OCI-LY7 (cell line): ENCODE measurements around the gene LCN12. TPM values are rescaled to one million over a fixed set of nuclear protein-coding genes. Genes with fewer than 3 reads are reported as not detected.

Experiments used
- BruUV-seq: library from RNA; stranded (reverse); fragments of 400-500 nt; replicated peaks from 2 replicates; lab custom pipeline; 2021; lab: Mats Ljungman, UMichigan
- CTCF ChIA-PET: fragments of 300-600 bp; sonication (Branson Sonifier 250); formaldehyde crosslinking; loops from one replicate; lab custom pipeline; 2022; ENCODE audit warnings: antibody characterized with exemption; ENCODE audit not compliant: unreplicated experiment; lab: Charles Lee
- POLR2A ChIA-PET: fragments of 300-600 bp; sonication (Branson Sonifier 250); formaldehyde crosslinking; loops from one replicate; lab custom pipeline; 2022; ENCODE audit warnings: antibody characterized with exemption; lab: Charles Lee
- DNase-seq: peaks from one replicate; pipeline ENCODE4 v3.0.0-alpha.2; 2015; ENCODE audit warnings: low spot score
- H2AFZ ChIP-seq: fragments of 200-600 bp; sonication (generic), shearing (Covaris generic); 2 replicates; pipeline ENCODE4 v1.6.1; 2014; ENCODE audit warnings: mild to moderate bottlenecking, antibody characterized with exemption, low read length, moderate library complexity
- H3K27ac ChIP-seq: fragments of 200-600 bp; sonication (generic); 2 replicates; pipeline ENCODE4 v1.5.1; 2014; ENCODE audit warnings: mixed run types, low read depth, mild to moderate bottlenecking, moderate library complexity, low read length, inconsistent platforms; ENCODE audit not compliant: poor library complexity, severe bottlenecking
- H3K36me3 ChIP-seq: fragments of 200-600 bp; sonication (generic); 2 replicates; pipeline ENCODE4 v1.6.1; 2014; ENCODE audit warnings: mild to moderate bottlenecking, antibody characterized with exemption, low read length, moderate library complexity, mixed read lengths; ENCODE audit not compliant: insufficient read depth
- H3K4me1 ChIP-seq: fragments of 200-600 bp; sonication (generic); 2 replicates; pipeline ENCODE4 v1.5.1; 2014; ENCODE audit warnings: mild to moderate bottlenecking, low read length; ENCODE audit not compliant: insufficient read depth, poor library complexity, severe bottlenecking
- H3K4me2 ChIP-seq: fragments of 200-600 bp; sonication (generic); 2 replicates; pipeline ENCODE4 v1.6.1; 2014; ENCODE audit warnings: mild to moderate bottlenecking, low read length
- H3K4me3 ChIP-seq: fragments of 200-600 bp; sonication (generic); 2 replicates; pipeline ENCODE4 v1.5.1; 2014; ENCODE audit warnings: mild to moderate bottlenecking, low read depth, low read length; ENCODE audit not compliant: poor library complexity, severe bottlenecking
- H3K79me2 ChIP-seq: fragments of 200-600 bp; sonication (generic); 2 replicates; pipeline ENCODE4 v1.6.1; 2016; ENCODE audit warnings: low read depth, mild to moderate bottlenecking, low read length, moderate library complexity, mixed read lengths; ENCODE audit not compliant: insufficient read depth
- H3K9me2 ChIP-seq: fragments of 200-600 bp; sonication (generic); 2 replicates; pipeline ENCODE4 v1.6.1; 2016; ENCODE audit warnings: mild to moderate bottlenecking, low read length, mixed read lengths; ENCODE audit not compliant: insufficient read depth
- H3K9me3 ChIP-seq: fragments of 200-600 bp; sonication (generic); 2 replicates; pipeline ENCODE4 v1.6.1; 2014; ENCODE audit warnings: mild to moderate bottlenecking, mixed run types, low read length, mixed read lengths
- H4K20me1 ChIP-seq: fragments of 200-600 bp; sonication (generic); 2 replicates; pipeline ENCODE4 v1.6.1; 2014; ENCODE audit warnings: mild to moderate bottlenecking, antibody characterized with exemption, low read length, moderate library complexity, mixed read lengths; ENCODE audit not compliant: insufficient read depth
- CTCF ChIP-seq: fragments of 200-600 bp; sonication (generic); conservative IDR thresholded peaks from 2 replicates; pipeline ENCODE4 v1.5.1; 2014; ENCODE audit warnings: mild to moderate bottlenecking, antibody characterized with exemption, low read length, moderate library complexity, mixed read lengths
- EZH2phosphoT487 ChIP-seq: fragments of 200-600 bp; sonication (generic); IDR thresholded peaks from 2 replicates; pipeline ENCODE4 v1.6.1; 2018; ENCODE audit warnings: low read depth, borderline replicate concordance, mild to moderate bottlenecking, mixed run types, antibody characterized with exemption, low read length, moderate library complexity, mixed read lengths
- intact Hi-C: fragments of 100-400 bp; cut with micrococcal nuclease; formaldehyde crosslinking; loops from one replicate; pipeline ENCODE4 v1.10.0; 2022; ENCODE audit not compliant: unreplicated experiment
- total RNA-seq, 2 experiments: library from RNA; depleted of rRNA in 1 of 2; stranded (reverse); fragments of >200 nt in 1 of 2; shearing (Covaris generic) in 1 of 2; gene quantifications; 2 replicates each; pipeline ENCODE4 v1.2.3, GENCODE V29; 2014 to 2022

LCN12 gene
- total RNA-seq, 2 experiments from 2014 or later: 0.95 to 3.7 TPM

- no peaks in the 10 kb centered on the region for H3K79me2 ChIP-seq
- H3K4me2 ChIP-seq: no peak overlapping the region
- H3K4me3 ChIP-seq: no peak overlapping the region
- H3K9me3 ChIP-seq: no peaks in the 10 kb centered on the region
- intact Hi-C loops: no loop called here
- no peak overlapping the region for H3K27ac ChIP-seq
- no peak for TF ChIP-seq CTCF
- TF ChIP-seq EZH2phosphoT487: no peak
- no TSS peak for BruUV-seq
- no peak overlapping the region for H2AFZ ChIP-seq
- no peaks in the 10 kb centered on the region for H3K9me2 ChIP-seq
- H4K20me1 ChIP-seq: no peaks in the 10 kb centered on the region
- no peaks in the 10 kb centered on the region for H3K4me1 ChIP-seq
- H3K36me3 ChIP-seq: no peaks in the 10 kb centered on the region
- POLR2A ChIA-PET: no interaction called here
- CTCF ChIA-PET: no interaction called here
- no peak for DNase-seq
Measured at GRCh38 chr9:136980669-136981478, 28.8 kb downstream of the LCN12 start.

GRCh38 chr9:136981588-136982231 is 29.6 kb downstream of the LCN12 start:
- no peak overlapping the region for H3K4me3 ChIP-seq
- no peak overlapping the region for H2AFZ ChIP-seq
- no peak overlapping the region for H3K27ac ChIP-seq
- no peaks in the 10 kb centered on the region for H3K79me2 ChIP-seq
- ChIA-PET CTCF (no interaction called here), POLR2A (interaction anchor here (1.6 kb wide), 1 partner anchor 11 kb away, joined by 5 read pairs; the partner anchor contains the start of gene PAXX)
- H3K36me3 ChIP-seq: no peaks in the 10 kb centered on the region
- no peaks in the 10 kb centered on the region for H3K4me1 ChIP-seq
- DNase-seq: no peak
- no peak overlapping the region for H3K4me2 ChIP-seq
- H3K9me3 ChIP-seq: no peaks in the 10 kb centered on the region
- H4K20me1 ChIP-seq: no peaks in the 10 kb centered on the region
- intact Hi-C loops: no loop called here
- BruUV-seq: no TSS peak
- no peak for TF ChIP-seq EZH2phosphoT487
- TF ChIP-seq CTCF: no peak
- no peaks in the 10 kb centered on the region for H3K9me2 ChIP-seq
